Esophagus (tissue), 2 donors: ENCODE data around the gene SLC12A8. TPM values are rescaled to one million over a fixed set of nuclear protein-coding genes. Genes with fewer than 3 reads are reported as not detected.

ENCODE experiments used
- H3K27ac ChIP-seq, 2 donors: one replicate each; pipeline ENCODE4 v1.5.1; 2013; ENCODE audit warnings: low read depth in 2 of 2, mild to moderate bottlenecking in 2 of 2, inconsistent platforms in 1 of 2, low read length in 1 of 2, moderate library complexity in 1 of 2
- H3K27me3 ChIP-seq, 2 donors: one replicate each; pipeline ENCODE4 v1.6.1; 2013; ENCODE audit warnings: low read length in 2 of 2, control low read depth in 1 of 2, mild to moderate bottlenecking in 1 of 2; ENCODE audit not compliant: insufficient read depth in 2 of 2, control insufficient read depth in 1 of 2
- H3K36me3 ChIP-seq, 2 donors: one replicate each; pipeline ENCODE4 v1.6.1; 2013; ENCODE audit warnings: low read length in 1 of 2; ENCODE audit not compliant: control insufficient read depth in 2 of 2, insufficient read depth in 2 of 2
- H3K4me1 ChIP-seq, 2 donors: one replicate each; pipeline ENCODE4 v1.6.1; 2013; ENCODE audit warnings: low read length in 1 of 2; ENCODE audit not compliant: control insufficient read depth in 2 of 2, insufficient read depth in 2 of 2
- H3K4me3 ChIP-seq, 2 donors: one replicate each; pipeline ENCODE4 v1.5.1; 2013; ENCODE audit warnings: low read length in 2 of 2, mild to moderate bottlenecking in 2 of 2, low read depth in 1 of 2, moderate library complexity in 1 of 2
- H3K9me3 ChIP-seq, 2 donors: one replicate each; pipeline ENCODE4 v1.6.1; 2013; ENCODE audit warnings: mild to moderate bottlenecking in 2 of 2, low read depth in 1 of 2, low read length in 1 of 2, moderate library complexity in 1 of 2; ENCODE audit not compliant: control insufficient read depth in 2 of 2, insufficient read depth in 1 of 2
- WGBS, 2 donors: extraction: QIAGEN DNeasy Blood & Tissue Kit; methylation state at CpG; one replicate each; pipeline ENCODE4 v1.1.7; 2013; 5-methylcytosine and 5-hydroxymethylcytosine counted together
- polyA plus RNA-seq, 2 donors: library from polyadenylated mRNA; stranded (reverse); fragments of 200-250 nt; gene quantifications; one replicate each; pipeline ENCODE4 v1.2.3, GENCODE V29; 2013
- donor health status: healthy with polysubstance abuse.
- donor health status: Bipolar disorder and iron deficiency.

The SLC12A8 gene
- polyA plus RNA-seq, 2 donors: 2.7 TPM

DNA sequence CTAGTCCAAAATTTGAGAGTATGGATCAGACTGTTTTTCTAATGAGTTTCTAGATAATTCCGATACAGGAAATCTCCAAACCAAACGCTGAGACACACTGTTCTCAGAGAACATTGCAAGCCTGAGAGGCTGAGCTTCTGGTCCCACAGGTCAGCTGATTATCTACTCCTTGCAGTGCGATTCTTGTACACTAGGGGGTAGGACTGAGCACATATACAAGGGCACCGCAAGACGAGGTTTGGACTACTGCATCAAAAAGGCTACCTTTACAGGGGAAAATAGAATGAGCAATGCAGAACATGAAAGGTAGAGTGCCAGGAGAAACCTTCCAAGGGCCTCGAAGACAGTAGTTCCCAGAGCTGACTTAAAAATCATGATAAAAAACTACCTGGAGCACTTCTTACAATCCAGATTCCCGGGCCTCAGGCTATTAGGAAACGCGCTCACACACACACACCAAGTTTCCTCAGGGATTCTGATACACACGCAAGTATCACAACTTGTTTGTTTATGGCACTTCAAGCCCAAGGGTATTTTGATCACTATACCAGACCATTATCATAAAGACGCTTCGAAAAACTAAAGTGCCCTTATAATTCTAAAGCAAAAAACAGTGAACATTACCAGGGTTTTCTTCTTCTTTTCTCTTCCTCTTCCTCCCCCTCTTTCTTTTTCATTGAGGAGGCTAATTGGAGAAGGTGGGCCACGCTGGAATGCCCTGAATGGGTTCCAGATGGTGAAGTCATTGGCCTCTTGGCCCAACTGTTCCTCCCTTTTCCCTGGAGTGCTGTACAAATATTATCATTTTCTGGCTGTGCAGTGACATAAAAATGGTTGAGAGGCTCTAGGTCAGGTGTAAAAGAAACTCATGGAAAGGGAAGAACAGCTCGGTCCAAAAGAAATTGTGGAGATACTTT, 61.8 kb downstream of the SLC12A8 start:
- no peak overlapping the region for H3K27ac ChIP-seq
- WGBS, 2 donors: 79 to 81% methylated on average over 14 of the region's 14 CpGs
- H3K27me3 ChIP-seq: no peaks in the 10 kb centered on the region
- H3K36me3 ChIP-seq: peaks cover 0 to 2% of the 10 kb centered on the region in 2 donors
- no peaks in the 10 kb centered on the region for H3K9me3 ChIP-seq
- peaks cover 2 to 7% of the 10 kb centered on the region in 2 donors for H3K4me1 ChIP-seq
- H3K4me3 ChIP-seq: no peak overlapping the region

DNA sequence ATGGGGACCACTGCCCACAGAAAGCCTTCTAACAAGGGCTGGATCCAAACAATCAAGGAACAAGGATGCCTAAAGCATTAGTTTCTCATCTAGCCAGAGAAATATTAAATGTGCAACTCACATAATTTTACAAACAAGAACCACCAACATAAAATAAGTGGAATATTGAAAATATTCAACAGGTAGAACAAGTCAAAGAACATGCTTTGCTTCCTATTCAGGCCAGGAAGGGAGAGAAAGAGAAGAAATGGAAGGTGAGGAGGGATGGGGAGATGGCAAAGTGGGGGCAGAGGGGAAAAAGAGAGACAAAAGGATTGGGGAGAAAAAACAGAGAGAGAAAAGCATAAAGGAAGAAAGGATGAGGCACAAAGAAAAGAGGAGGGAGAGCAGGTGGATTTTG, 63.1 kb downstream of the SLC12A8 start:
- Histone ChIP-seq H3K27ac (peak overlapping the region in 1 of 2 donors; percentile 15), H3K4me1 (peaks cover 2 to 7% of the 10 kb centered on the region in 2 donors), H3K4me3 (no peak overlapping the region), H3K36me3 (no peaks in the 10 kb centered on the region), H3K27me3 (no peaks in the 10 kb centered on the region), H3K9me3 (no peaks in the 10 kb centered on the region)

DNA sequence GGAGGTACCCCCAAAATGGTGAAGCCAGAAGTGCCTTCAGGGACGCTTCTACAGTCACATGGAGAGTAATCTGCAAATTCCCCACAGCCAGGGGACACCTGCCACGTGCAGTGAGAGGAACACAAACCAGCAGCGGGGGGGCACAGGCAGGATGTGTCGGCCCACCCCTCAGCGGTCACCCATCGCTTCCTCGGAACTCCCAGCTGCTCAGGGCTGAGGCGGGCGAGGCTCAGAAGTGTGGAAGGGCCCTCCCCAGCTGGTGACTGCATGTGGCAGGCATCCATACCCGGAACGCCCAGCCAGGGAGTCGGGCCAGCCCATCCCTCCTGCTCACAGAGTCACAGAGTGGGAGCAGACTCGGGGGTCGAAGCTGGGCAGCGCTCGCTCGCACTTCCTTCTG, 63.7 kb downstream of the SLC12A8 start:
- no peaks in the 10 kb centered on the region for H3K36me3 ChIP-seq
- no peaks in the 10 kb centered on the region for H3K9me3 ChIP-seq
- peak overlapping the region; percentile 6 to 15 for H3K27ac ChIP-seq
- H3K4me1 ChIP-seq: peaks cover 2 to 7% of the 10 kb centered on the region in 2 donors
- no peaks in the 10 kb centered on the region for H3K27me3 ChIP-seq
- WGBS, 2 donors: 36 to 52% methylated on average over 17 of the region's 17 CpGs
- H3K4me3 ChIP-seq: no peak overlapping the region

DNA sequence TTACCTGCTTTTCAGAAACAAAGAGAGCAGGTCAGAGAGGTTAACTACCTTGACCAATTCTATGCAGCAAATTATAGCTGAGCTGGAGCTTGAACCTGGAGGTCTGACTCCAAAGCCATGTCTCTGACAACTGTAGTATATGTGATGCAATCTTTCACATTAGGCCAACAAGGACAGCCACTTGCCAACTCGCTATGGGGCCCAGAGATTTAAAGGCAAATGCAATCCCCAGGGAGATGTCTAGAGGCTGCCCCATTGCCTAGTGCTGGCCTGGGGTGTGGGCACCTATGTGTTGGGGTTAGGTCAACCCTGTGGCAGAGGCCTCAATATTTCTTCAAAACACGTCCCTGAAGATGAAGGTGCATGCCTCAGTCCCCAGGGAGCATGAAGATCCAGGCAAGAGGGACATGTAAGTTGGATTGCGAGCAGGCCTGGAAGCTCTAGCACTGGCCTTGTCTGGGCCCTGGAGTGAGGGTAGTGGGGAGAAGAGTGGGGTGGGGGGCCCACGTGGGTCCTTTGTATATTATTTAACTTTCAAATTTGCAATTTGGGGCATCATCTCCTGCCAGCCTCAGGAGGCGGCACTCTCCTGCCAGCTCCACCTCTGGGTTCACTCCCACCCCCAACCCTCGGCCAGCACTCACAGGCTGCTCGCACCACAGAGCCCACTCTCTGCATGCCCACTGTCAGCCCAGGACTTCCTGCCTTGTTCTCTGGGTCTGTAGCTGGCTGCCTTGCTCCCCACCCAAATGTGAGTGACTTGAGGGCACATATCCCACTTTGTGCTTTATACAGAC, 64.3 kb downstream of the SLC12A8 start:
- H3K27ac ChIP-seq: peak overlapping the region in 1 of 2 donors; percentile 6
- peaks cover 2 to 11% of the 10 kb centered on the region in 2 donors for H3K4me1 ChIP-seq

DNA sequence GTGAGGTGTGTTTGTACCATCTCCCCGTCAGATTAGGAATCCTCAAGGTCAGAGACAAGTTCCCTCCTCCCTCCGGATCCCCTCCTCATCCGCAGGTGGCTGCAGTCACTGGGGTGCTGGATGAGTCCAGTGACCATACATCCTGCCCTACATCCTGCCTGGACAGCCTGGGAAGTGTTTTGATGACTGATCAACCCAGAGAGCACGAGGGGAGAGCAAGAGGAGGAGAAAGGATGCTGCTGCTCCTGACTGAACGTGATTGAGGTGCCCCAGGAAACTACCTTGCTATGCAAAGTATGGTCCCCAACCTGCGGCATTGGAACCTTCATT, 65.1 kb downstream of the SLC12A8 start:
- no peak overlapping the region for H3K4me3 ChIP-seq
- H3K27ac ChIP-seq: peak overlapping the region in 1 of 2 donors; percentile 33
- no peaks in the 10 kb centered on the region for H3K27me3 ChIP-seq
- H3K36me3 ChIP-seq: no peaks in the 10 kb centered on the region
- 71 to 78% methylated on average over 6 of the region's 6 CpGs for WGBS, 2 donors
- no peaks in the 10 kb centered on the region for H3K9me3 ChIP-seq
- H3K4me1 ChIP-seq: peaks cover 2 to 11% of the 10 kb centered on the region in 2 donors

More for the DNA sequence above, 64.3 kb downstream of the SLC12A8 start:
- H3K36me3 ChIP-seq: no peaks in the 10 kb centered on the region
- H3K9me3 ChIP-seq: no peaks in the 10 kb centered on the region
- H3K27me3 ChIP-seq: no peaks in the 10 kb centered on the region
- WGBS, 2 donors: 89 to 90% methylated on average over 7 of the region's 7 CpGs
- no peak overlapping the region for H3K4me3 ChIP-seq

DNA sequence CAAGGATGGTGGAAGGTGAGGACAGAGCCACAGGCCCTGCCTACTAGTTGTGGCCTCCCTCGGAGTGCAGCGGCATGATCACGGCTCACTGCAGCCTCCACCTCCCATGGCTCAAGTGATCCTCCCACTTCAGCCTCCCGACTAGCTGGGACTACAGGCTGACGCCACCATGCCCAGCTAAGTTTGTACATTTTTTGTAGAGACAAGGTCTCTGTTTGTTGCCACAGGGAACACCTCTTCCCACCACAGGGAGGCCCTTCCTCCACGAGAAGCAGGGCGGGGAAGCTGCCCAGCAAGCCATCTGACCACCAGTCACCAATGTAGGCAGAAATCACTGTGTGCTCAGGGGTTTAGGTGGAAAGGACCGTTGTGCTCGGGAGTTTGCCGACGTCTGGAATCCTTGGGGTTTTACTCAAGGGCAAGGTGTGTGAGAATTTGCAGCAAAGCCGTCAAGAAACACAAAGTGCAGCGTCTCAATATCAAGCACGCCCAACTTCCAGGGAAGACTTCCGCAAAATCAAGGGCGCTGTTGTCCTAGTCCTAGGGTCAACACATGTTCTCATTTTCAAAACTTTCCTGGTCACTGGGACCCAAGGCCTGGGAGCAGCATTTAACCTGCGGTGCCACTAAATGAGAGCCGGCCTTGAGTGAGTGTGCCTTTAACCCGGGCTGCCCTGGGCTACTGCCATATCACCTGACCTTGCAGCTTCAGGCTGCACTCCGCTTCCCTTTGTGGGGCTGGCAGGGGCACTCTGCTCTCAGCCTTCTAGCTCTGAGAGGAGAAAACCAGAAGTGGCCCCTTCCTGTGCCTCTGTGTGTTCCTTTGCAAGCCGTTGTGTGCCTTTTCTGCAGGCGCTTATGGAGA, 65.7 kb downstream of the SLC12A8 start:
- H3K27me3 ChIP-seq: no peaks in the 10 kb centered on the region
- 84 to 85% methylated on average over 22 of the region's 22 CpGs for WGBS, 2 donors
- peak overlapping the region in 1 of 2 donors; percentile 36 for H3K27ac ChIP-seq
- no peaks in the 10 kb centered on the region for H3K36me3 ChIP-seq
- H3K4me3 ChIP-seq: no peak overlapping the region
- H3K9me3 ChIP-seq: no peaks in the 10 kb centered on the region
- peaks cover 5 to 16% of the 10 kb centered on the region in 2 donors for H3K4me1 ChIP-seq

DNA sequence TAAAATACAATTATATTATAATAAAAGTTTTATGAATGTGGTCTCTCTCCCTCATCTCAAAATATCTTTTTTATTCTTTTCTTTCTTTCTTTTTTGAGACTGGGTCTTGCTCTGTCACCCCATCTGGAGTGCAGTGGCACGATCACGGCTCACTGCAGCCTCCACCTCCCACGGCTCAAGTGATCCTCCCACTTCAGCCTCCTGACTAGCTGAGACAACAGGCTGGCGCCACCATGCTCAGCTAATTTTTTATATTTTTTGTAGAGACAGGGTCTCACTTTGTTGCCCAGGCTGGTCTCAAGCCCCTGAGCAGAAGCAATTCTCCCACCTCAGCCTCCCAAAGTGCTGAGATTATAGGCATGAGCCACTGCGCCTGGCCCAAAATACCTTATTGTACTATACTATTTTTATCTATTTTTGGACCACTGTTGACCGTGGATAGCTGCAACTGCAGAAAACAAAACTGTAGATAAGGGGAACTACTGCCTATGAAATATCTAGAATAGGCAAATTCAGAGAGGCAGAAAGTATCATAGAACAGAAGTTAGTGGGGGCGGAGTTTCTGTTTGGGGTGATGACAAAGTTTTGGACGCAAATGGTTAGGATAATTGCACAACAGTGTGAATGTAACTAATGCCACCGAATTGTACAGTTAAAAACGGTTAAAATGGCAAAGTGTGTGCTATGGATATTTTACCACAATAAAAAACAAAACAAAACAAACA, 66.6 kb downstream of the SLC12A8 start:
- Histone ChIP-seq H3K36me3 (no peaks in the 10 kb centered on the region), H3K4me1 (peaks cover 8 to 23% of the 10 kb centered on the region in 2 donors), H3K9me3 (no peaks in the 10 kb centered on the region), H3K27me3 (no peaks in the 10 kb centered on the region), H3K27ac (no peak overlapping the region), H3K4me3 (no peak overlapping the region)
- WGBS, 2 donors: 79 to 86% methylated on average over 10 of the region's 10 CpGs

DNA sequence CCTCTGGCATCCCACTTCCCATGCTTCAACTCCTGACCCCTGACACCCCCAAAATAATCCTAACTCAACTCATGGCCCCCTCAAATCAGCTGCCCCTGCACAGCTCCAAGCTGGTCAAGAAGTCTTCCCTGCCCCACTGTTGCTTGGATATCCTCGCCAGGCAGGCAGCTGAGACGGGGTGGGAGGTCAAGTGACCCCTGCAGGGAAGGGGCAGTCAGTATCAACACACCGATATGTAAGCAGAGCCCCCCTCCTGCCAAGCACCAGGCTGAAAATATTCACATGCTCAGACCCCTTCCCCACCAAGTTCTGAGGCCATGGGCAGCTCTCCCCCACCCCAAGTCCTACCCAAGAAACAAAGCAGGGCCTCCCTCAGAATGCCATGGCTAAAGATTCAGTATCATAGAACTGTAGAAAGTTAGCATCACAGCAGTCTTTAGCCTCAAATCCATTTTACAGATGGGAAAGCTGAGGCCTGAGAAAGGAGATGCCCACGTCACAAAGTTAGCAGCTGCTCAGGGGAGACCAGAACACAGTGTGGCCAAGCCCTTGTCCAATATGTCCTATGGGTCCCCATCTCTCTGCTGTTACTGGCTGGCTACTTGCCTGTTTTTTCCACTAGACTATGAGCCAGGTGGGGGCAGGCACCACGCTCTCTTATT, 67.8 kb downstream of the SLC12A8 start:
- Histone ChIP-seq H3K27me3 (no peaks in the 10 kb centered on the region), H3K36me3 (no peaks in the 10 kb centered on the region), H3K9me3 (no peaks in the 10 kb centered on the region), H3K27ac (peak overlapping the region in 1 of 2 donors; percentile 7), H3K4me3 (no peak overlapping the region), H3K4me1 (peaks cover 8 to 32% of the 10 kb centered on the region in 2 donors)
- 87 to 95% methylated on average over 5 of the region's 5 CpGs for WGBS, 2 donors
